NCI-H526 (cell line): ENCODE measurements around the gene GLT6D1.
"Not testable (repeated sequence)": the region's sequence is repeated elsewhere in the genome, so short reads cannot be mapped to it uniquely, and the experiment has no call there.

Source experiments
- DNase-seq, 2 experiments: peaks; one replicate each; lab custom pipeline; 2025; lab: John Stamatoyannopoulos, UW

Gene GLT6D1

DNA sequence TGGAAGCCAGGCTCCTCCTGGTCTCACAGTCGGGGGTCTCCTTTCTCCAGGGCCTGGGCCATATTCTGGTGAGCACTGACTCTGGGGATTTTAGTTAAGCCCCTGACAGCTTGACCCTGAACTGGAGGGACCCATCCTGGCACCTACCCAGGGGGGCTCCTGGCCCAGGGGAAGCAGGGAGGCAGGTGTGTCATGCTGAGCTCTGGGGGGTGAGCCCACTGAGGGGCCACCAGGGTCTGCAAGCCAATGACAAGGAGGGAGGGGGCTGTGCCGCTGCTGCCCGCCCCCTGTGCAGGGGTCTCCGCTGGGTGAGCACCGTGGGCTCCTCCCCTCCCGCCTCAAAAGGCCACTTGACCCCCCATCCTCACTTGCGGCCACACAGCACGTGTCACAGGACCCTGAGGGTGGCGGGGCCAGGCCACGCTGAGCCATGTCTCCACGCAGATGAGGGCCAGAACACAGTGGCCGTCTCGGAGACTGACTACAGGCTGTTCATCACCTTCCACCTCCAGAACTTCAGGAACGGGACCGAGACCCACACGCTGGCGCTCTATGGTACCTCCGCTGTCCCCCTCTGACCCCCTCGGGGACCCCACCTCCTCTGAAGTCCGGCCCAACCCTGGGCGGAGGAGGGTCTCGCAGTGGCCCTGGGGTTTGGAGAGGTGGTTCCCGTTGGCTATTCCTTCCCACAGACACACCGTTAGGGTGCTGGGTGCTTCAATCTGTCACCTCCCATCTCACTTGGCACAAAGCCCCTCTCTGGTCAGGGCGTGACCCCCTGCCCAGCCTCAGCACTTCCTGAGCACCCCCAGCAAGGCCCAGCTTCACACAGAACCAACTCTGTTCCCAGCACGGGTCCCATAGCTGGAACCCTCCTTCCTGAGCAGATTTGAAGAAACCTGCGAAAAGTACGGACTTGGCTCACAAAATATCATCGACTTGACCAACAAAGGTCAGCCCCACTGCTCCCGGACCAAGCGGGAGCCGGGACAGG lies 25.8 kb upstream of the GLT6D1 start:
- no peak for DNase-seq

DNA sequence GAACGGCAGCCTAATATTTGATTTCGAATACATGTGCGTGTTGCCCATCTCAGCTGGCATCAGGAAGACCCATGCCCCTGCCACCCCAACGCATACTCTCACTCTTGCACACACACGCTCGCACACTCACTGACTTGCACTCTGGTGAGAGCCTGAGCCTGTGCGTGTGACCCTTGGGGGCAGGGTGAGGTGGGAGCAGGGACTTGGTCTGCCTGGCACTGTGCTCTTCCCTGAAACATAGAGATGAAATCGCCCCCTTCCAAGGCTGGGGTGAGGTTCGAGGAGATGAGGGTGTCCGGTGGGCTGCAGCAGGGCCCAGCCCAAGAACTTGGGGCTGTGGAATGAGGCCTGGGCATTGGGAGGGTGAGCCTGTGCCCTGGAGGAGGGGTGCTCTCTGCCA lies 24.9 kb upstream of the GLT6D1 start:
- DNase-seq: no peak

DNA sequence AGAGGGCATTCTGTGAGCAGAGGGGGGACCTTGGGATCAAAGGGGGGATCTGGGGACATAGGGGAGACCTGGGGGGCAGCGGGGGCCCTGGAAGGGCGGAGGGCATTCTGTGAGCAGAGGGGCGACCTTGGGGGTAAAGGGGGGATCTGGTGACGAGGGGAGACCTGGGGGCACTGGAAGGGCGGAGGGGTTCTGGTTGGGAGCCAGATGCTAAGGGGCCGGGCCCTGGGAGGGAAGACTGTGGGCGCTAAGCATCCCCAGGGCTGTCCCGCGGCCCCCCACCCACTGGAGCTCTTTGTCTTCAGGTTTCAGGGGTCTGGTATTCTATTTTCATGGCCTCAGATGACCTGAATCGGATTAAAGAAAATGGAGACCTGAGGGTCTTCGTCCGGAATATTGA lies 24.5 kb upstream of the GLT6D1 start:
- no peak for DNase-seq

DNA sequence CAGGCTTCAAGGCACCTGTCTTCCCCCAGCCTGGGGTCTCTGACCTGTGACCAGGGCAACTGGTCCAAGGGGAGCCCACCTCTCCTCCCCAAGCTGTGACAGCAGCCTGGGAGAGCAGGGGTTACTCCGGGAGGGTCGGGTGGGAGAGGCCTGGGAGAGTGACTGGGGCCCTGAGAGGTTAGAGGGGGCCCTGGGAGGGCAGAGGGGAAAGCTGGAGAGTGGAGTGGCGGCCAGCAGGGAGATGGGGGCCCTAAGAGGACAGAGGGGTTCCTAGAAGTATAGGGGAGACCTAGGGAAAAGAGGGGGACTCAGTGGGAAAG lies 24.1 kb upstream of the GLT6D1 start:
- DNase-seq: no peak

DNA sequence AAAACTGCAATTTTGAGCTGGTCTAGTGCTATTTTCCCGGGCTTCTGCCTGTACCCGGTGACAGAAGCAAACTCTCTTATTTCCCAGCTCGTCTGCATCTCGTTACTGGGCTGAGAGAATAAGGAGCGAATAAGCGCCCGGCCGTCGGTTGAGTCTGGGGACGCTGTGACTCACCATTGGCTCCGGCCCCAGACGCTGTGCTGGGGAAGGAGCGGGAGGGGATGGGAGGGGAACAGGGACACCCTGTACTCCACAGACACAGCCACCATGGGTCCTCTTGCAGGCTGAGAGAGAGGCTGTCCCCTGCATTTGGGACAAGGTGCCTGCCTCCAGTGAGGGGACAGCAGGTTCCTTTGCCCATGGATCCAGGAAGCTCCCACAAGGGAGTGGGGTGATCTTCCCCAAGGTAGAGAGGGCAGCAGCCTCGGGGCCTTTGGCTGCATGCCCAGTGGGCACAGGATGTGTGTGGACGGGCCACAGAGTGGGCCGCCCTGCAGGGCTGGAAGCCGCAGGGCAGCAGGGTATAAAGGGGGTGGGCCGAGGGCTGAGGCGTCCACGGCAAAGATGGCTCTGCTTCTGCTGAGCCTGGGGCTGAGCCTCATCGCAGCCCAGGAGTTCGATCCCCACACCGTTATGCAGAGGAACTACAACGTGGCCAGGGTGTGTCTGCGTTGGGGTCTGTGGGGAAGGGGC lies 23.6 kb upstream of the GLT6D1 start, which contains the start of gene LCN9:
TSS of gene LCN9 (plus strand) at position 552 of the 693 bp plus-strand sequence. CDS start at position 565, 13 bp downstream.
- no peak for DNase-seq

DNA sequence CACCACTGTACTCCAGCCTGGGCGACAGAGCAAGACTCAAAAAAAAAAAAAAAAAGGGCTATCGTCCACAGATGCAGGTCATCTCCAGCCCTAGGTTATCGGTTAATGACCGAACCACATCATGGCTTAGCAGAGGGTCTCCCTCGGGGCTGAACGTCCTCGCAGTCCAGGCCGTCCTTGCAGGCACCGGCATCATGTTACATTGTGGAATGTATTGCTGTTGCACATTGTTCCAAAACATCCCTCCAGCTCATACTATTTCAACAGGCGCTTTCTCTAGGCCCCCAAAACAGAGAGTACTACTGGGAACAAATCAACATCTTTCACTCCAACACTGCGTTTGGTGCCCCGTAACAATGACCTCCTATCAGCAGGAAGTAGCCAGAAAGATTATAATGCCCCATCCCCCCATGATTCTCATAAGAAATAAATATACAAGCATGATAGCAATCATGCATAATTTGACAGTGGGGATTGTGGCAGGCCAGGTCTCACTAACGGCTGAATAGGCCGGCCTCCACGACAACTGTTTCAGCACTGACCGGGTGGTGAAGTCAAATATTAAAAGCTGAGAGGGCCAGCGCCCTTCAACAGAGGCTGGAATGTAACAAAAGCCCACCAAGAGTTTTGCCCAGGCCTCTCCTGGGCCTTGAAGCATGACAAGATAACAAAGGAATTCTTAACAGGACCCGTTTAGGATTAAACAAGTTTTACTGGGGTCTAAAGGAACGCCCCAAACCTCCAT lies 22.6 kb upstream of the GLT6D1 start:
- DNase-seq: no peak

DNA sequence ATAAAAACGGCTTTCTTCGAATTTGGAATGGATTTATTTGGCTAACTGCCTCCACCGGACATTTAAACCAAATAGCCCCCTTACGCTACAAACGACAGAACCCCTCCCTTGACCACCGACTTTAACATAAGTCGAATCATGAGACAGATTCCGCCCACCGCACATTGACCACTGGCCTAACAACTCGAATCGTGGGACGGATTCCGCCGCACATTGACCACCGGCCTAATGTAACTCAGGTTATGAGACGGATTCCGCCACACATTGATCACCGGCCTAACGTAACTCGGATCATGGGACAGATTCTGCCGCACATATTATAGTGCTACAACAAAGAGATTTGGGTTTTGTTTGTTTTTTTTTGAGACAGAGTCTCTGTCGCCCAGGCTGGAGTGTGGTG lies 21.1 kb upstream of the GLT6D1 start:
- DNase-seq: no peak

DNA sequence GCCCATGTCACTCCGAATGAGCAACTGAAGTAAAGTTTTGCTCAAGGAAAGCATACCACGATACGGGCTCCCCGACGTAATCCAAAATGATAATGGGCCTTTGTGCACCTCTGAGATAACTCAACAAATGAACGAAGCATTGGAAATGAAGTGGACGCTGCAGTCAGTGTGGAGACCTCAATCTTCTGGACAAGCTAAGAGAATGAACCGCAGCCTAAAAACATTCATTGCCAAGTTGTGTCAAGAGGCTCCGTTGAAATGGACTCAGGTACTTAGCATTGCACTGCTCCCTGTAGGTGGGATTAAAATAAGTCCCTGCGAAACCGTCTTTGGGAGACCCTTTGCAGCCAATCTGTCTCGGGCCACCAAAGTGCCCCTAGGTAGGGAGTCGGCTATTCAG lies 19.9 kb upstream of the GLT6D1 start:
- DNase-seq: no peak

DNA sequence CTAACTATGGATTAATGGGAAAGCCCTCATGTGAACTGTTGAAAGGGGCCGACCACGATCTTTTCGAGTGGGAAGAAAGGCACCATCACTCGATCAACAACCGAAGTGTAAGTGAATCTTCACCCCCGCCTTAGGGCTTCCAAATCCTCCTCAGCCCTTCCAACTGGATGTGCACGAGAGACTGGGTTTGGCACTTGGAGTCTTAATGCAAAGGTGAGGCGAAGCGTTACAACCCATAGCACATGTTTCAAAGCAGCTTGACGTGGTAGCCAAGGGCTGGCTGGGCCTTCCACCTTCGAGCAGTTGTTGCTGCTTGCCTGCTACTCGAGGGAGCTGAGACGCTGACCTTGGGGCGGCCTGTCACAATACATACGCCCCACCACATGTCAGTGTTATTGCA lies 18.1 kb upstream of the GLT6D1 start:
- DNase-seq: no peak

DNA sequence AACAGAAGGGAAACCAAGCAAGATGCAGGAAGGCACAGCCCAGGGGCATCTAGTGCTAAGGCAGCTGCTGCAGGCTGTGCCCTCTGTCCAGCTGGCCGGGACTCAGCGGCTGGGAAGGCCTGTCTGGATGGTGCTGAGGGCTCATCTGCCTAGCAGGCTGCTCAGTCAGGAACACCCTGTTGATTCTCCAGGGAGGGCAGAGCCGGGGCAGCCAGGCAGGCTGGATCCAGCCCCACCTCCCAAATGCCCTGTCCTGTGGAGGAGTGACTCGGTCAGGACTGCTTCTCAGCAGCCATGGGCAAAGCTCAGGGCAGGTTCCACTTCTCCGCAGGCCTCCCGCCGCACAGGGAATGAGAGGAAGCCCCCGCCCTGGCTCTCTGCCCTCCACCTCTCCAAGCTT lies 16.0 kb upstream of the GLT6D1 start:
- DNase-seq: no peak

DNA sequence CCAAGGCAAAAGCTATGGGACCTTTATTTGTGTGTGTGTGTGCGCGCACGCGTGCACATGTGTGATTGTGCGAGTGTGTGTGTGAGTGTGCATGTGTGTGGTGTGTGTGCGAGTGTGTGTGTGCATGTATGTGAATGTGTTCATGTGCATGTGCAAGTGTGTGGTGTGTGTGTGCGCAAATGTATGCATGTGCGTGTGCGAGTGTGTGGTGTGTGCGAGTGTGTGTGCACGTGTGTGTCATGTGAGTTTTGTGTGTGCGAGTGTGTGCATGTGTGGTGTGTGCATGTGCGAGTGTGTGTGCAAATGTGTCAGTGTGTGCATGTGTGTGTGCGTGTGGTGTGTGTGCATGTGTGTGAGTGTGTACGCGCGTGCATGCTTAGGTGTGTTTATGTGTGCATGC lies 11.1 kb upstream of the GLT6D1 start:
- DNase-seq: no peak

DNA sequence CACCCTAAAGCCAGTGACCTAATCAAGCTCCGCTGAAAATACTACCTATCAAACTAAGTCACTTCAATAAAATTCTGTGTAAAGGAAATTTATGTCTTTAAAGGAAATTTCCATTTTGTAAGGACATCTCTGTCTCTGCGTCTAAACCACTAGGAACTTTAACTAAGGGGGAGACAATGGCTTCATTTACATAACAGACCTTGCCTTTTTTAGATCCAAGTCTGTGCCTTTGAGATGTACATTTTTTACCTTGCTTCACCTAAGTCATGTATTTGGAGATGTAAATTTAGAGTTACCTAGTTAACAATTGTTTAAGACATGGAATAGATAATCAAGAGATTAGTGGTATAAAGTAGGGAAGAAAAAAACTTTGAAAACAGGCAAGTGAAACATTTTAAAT lies 10.2 kb upstream of the GLT6D1 start:
- DNase-seq: no peak

DNA sequence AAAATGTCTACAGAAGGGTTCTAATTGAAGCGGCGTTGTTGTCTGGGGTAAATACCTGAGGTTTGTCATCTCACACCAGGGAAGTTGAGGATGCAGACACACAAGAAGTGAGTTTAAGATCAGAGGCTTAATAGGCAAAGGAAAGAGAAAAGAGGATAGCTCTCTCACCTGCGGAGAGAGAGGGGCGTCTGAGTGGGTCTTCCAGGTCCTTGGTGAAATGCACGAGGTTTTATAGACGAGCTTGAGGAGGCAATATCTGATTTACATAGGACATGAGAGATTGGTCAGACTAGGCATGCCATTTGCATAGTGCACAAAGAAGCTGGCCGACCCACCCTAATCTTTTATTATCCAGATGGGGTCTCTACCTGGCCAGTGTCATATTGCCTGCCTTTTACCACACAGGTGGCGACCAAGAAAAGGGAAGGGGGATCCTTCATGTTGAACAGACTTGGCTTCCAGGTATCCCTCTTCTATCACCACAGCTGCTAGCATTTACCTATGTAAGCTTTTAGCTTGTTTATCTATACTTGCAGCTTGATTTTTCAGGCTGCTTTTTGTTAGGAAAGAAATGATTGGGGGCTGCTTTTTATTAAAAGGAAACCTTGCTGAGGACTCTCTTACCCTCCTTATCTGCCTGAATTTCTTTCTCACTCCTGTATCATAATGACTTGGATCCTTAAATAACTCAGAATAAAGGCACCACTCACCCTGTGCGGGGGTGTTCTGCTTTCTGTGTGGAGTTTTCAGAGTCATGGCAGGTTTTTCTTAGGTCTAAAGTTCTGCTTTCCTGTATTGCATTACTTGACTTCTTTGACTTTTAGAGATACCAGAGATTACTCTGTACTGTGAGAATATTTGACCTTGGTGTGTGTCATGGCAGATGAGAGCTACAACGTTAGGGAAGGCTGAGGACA lies 9.4 kb upstream of the GLT6D1 start:
- DNase-seq: no peak

DNA sequence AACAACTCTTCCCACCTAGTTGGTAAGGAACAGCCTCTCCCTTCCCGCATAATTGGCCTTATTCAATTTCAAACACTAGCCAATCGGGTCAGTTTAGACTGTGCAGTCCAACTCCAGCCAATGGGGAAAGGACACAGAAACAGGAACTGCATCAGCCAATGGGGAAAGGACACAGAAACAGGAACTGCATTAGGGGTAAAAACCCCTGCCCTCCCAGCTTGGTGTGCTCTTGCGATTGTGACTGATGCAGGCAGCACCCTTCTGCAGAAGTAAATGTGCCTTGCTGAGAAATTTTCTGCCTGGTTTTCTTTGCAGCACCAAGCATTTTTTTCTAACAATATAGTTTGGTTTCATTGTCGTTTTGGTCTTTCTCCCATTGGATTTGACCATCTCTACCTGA lies 8.5 kb upstream of the GLT6D1 start:
- no peak for DNase-seq

DNA sequence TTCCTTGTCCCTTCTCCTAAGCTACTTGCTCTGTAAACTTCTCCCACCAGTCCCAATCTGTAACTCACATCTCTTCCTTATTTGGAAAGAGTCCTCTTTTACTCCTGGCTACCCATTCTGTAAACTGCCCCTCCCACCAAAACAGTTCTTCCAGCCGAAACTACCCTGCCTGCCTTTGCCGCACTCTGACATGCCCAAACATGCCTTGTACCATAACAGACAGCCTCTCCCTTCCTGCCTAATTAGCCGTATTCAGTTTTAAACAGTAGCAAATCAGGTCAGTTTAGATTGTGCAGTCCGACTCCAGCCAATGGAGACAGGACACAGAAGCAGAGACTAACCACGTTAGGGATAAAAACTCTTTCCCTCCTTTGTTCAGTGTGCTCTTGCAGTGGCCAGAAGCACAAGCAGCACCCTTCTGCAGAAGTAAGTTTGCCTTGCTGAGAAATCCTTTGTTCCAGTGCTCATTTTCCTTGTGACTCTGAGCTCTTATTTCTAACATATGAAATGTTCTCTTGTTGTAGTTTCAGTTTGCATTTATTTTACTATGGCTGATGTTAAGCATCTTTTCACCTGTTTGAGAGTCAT lies 5.4 kb upstream of the GLT6D1 start:
- DNase-seq: no peak

DNA sequence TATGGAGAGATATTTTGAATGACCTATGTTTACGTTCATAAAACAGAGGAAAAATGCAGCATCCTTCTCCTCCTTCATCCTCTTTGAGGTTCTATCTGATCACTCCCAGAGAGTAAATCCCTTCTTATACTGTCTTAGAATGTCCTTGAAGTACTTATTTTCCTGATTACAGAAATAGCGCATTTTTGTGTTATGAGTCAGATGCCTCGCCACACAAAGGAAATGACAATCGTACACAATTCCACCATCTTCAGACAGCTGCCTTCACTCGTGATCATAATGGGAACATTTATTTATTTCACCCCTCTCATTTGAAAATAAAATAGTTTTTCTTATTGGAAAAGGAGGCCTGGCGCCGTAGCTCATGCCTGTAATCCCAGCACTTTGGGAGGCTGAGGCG lies 2.4 kb upstream of the GLT6D1 start:
- no peak for DNase-seq

DNA sequence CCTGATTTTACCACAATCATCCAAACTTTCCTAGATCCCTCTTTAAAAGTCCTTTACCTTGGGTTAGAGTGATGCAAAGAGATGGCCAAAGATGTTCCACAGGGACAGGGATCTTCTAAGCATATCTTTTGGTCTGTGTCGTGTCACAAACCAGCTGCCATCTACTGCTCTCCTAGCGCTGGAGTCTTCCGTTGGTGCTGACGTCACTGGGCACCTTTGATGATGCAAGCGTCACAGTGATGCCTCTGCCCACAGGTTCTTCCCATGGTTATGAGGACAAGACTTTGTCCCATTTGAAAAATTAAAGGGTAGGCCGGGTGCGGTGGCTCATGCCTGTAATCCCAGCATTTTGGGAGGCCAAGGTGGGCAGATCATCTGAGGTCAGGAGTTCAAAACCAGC lies 1.7 kb upstream of the GLT6D1 start:
- no peak for DNase-seq

DNA sequence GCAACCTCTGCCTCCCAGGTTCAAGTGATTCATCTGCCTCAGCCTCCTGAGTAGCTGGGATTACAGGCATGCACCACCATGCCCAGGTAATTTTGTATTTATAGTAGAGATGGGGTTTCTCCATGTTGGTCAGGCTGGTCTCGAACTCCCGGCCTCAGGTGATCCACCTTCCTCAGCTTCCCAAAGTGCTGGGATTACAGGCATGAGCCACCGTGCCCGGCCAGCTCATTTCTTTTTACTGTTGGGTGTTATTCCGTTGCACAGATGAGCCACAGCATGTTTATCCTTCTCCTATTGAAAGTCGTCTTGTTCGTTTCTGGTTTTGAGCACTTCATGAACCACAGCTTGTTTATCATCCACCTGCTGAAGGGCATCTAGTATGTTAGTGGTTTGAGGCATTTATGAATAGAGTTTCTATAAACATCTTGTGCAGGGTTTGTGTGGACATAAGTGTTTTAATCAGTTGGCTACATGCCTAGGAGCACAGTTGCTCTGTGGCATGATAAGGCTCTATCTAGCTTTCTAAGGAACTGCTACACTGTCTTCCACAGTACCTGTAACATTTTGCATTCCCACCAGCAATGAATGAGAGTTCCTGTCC lies 2.3 kb downstream of the GLT6D1 start:
- DNase-seq: not testable (repeated sequence)

DNA sequence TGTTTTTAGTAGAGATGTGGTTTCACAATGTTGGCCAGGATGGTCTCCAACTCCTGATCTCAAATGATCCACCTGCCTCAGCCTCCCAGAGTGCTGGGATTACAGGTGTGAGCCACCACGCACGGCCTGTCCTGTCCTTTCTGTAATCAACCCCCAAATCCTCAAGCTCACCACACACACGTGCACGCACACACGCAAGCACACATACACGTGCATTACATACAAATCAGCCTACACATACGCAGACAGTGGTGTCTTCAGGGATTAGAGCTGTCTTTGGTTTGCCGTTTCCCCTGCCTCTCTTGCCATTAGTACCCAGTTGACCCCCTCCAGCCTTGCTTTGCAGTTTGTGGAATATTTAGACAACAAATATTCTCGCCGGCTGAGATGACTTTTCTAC lies 6.5 kb downstream of the GLT6D1 start:
- no peak for DNase-seq

DNA sequence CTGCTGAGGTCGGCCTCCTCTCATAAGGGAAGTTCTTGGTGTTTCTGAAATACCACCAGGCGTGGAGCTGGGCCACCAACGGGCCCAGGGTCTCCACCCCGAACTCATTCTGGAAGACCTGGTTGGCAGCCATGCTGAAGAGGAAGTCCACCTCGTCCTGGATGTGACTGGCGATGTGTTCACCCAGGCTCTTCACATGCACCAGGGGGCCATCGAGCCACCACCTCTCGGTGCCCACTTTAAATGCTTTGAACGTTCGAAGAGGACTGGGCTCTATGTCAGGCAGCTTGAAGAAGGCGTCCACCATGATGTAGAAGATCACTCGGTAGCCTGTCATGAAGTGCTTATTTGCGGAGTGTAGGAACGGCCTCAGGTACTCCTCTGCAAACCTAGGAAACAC lies 15.1 kb downstream of the GLT6D1 start:
- DNase-seq: no peak
